ENCODE results near the gene HSPBAP1.

- TF ChIP-seq CTCF (IDR thresholded peaks at IDR 0.05) (no peak), POLR2A (IDR thresholded peaks at IDR 0.05) (no peak)
These were observed 6.4 kb upstream of the HSPBAP1 start for GRCh38 chr3:122800031-122800430.
